BJ (cell line): ENCODE data around the gene DIP2C. TPM values are rescaled to one million over a fixed set of nuclear protein-coding genes. Genes with fewer than 3 reads are reported as not detected.

Experiments used
- CTCF ChIA-PET: fragments of 350-600 bp; formaldehyde crosslinking; extraction: SDS; loops from one replicate; lab custom pipeline; 2021; ENCODE audit warnings: antibody characterized with exemption, inconsistent platforms; lab: Yijun Ruan, JAX
- POLR2A ChIA-PET: fragments of 300-600 bp; sonication (Branson Sonifier 250); formaldehyde crosslinking; extraction: SDS; loops from one replicate; lab custom pipeline; 2021; ENCODE audit warnings: antibody characterized with exemption; lab: Charles Lee
- DNase-seq: peaks from one replicate; pipeline ENCODE4 v3.0.0-alpha.2; 2011; ENCODE audit warnings: low read depth
- H3K27me3 ChIP-seq: 2 replicates; pipeline ENCODE4 v1.6.0; 2011; ENCODE audit warnings: low read length; ENCODE audit not compliant: control insufficient read depth, insufficient read depth
- H3K36me3 ChIP-seq: 2 replicates; pipeline ENCODE4 v1.5.1; 2011; ENCODE audit warnings: low read length; ENCODE audit not compliant: control insufficient read depth, insufficient read depth
- H3K4me3 ChIP-seq: 2 replicates; pipeline ENCODE4 v1.5.1; 2011; ENCODE audit warnings: low read depth, mild to moderate bottlenecking, control low read depth, low read length
- polyA plus RNA-seq: library from polyadenylated mRNA; depleted of rRNA; stranded (reverse); fragments of >200 nt; gene quantifications from 2 replicates; pipeline ENCODE4 v1.2.3, GENCODE V29; 2011
- TF ChIP-seq, protein P1 (sequence below): IDR thresholded peaks from 2 replicates; pipeline ENCODE4 v1.5.1; 2011; ENCODE audit warnings: low read depth, mild to moderate bottlenecking, control low read depth, inconsistent platforms, low read length, moderate library complexity; ENCODE audit not compliant: insufficient read depth

DIP2C gene
- polyA plus RNA-seq, 1 experiment, result 9.3 TPM

DNA sequence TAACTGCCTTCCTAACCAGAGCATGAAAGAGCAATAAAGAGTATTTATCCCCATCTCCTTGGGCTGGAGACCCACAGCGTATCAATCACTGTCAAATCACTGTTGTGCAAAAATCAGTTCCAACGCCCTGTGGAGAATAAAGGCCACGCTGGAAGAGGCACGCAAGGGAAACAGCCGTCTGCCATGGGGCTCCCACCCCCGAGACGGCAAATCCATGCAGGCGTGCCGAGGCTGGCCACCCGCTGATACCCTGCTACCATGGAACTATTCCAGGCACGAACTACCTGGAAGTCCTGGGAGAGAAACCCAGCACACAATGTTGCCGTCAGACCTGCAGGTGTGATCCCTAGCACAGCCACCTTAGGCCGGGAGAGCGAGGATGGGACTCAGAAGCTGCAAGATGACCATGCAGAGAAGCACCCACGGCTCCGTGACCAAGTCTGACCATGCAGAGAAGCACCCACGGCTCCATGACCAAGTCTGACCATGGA, 185.3 kb downstream of the DIP2C start:
- Histone ChIP-seq H3K27me3 (no peaks in the 10 kb centered on the region), H3K4me3 (no peak overlapping the region), H3K36me3 (peaks cover 3% of the 10 kb centered on the region; the same call in 1 of the 2 replicates)
- ChIA-PET POLR2A (no interaction called here), CTCF (no interaction called here)
- no peak for DNase-seq
- TF ChIP-seq, protein P1, sequence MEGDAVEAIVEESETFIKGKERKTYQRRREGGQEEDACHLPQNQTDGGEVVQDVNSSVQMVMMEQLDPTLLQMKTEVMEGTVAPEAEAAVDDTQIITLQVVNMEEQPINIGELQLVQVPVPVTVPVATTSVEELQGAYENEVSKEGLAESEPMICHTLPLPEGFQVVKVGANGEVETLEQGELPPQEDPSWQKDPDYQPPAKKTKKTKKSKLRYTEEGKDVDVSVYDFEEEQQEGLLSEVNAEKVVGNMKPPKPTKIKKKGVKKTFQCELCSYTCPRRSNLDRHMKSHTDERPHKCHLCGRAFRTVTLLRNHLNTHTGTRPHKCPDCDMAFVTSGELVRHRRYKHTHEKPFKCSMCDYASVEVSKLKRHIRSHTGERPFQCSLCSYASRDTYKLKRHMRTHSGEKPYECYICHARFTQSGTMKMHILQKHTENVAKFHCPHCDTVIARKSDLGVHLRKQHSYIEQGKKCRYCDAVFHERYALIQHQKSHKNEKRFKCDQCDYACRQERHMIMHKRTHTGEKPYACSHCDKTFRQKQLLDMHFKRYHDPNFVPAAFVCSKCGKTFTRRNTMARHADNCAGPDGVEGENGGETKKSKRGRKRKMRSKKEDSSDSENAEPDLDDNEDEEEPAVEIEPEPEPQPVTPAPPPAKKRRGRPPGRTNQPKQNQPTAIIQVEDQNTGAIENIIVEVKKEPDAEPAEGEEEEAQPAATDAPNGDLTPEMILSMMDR, result no peak

DNA sequence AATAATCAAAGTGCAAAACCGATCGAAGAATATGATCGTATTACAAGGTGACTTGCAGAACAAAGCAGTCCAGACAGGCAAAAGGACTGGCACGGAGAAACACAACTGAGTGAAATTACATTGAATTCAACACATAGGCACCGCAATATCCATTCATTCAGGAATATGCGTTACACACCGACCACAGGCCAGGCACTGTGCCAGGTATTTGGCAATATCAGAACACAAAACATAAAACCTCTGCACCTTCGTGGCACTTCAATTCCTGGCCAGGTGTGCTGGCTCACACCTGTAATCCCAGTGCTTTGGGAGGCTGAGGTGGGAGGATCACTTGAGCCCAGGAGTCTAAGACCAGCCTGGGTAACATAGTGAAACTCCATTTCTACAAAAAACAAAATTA, 187.9 kb downstream of the DIP2C start:
- POLR2A ChIA-PET, result no interaction called here
- Histone ChIP-seq H3K27me3 (no peaks in the 10 kb centered on the region), H3K4me3 (no peak overlapping the region), H3K36me3 (no peaks in the 10 kb centered on the region; the same call in none of the 2 replicates)
- CTCF ChIA-PET, result interaction anchor here (2.4 kb wide), 1 partner anchor 9 kb away, joined by 12 read pairs; no protein-coding TSS in a partner anchor
- TF ChIP-seq, protein P1, result no peak
- DNase-seq, result no peak

DNA sequence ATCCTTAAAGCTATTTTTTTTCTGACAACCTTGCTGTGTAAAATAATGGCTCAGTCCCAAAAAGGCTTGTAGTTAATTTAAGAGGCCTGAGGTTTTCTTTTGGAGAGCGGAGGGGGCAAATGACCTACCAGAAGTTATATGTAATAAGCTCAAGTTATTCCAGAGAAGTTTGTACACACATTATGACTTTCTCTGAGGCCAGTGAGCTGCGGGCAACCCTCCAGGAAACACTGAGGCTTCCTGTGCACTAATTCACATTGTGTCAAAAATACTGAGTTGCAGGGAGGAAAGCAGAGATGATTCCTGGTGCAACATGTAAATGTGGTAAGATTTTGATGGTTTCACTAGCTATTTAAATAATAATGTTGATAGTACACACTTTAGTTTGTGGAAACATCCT, 188.6 kb downstream of the DIP2C start:
- ChIA-PET POLR2A (no interaction called here), CTCF (interaction anchor here (0.6 to 2.4 kb wide), 2 partner anchors 10 to 14 kb away, joined by 3 to 12 read pairs; no protein-coding TSS in a partner anchor)
- Histone ChIP-seq H3K4me3 (no peak overlapping the region), H3K36me3 (no peaks in the 10 kb centered on the region; the same call in 1 of the 2 replicates), H3K27me3 (no peaks in the 10 kb centered on the region)
- TF ChIP-seq, protein P1, result no peak
- no peak for DNase-seq

DNA sequence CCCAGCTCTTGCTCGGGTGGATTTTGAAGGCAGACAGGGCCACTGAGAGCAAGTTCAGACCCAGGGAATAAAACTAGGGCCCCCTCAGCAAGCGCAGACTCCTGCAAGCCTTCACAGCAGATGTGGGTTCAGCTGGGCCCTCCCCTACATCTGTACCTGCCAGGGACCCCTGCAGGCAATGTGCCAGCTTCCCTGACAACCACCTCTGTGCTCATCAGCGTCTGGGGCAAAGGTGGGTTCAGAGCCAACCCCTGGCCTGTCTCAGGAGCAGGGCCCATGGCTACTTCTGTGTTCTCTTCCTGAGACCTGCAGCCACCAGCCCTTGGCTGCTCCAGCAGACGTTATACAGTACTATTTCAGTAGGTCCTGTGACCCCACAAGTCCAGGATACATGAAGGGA, 189.5 kb downstream of the DIP2C start:
- DNase-seq, result no peak
- ChIA-PET POLR2A (no interaction called here), CTCF (no interaction called here)
- TF ChIP-seq, protein P1, result no peak
- Histone ChIP-seq H3K36me3 (no peaks in the 10 kb centered on the region; the same call in 1 of the 2 replicates), H3K27me3 (no peaks in the 10 kb centered on the region), H3K4me3 (no peak overlapping the region)

DNA sequence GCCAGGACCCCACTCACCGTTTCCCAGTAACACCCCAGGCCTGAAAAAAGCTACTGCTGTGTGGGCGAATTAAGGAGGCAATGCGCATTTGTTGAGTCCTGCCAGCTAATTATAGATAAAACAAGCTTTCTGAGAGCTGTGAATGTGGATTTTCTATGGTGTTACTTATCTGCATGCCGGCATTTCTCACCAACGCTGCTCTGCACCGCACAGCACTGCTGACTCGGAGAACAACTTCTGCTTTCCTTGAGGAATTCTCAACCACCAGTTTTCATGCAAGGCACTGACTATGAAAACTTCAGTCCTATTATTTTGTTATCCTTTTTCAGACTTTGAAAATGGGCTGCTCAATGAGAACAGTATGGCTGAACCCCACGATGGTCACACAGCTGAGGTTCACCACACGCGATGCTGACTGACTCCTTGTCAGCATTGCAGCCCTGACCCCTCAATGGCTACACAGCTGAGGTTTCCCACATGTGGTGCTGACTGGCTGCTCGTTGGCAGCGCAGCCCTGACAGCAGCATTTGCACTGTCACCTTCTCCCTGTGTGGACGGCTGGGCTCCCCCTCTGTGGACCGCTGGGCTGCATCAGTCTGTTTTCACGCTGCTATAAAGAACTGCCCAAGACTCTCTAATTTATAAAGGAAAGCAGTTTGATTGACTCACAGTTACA, 190.6 kb downstream of the DIP2C start:
- no peak for DNase-seq
- no peaks in the 10 kb centered on the region for H3K27me3 ChIP-seq
- TF ChIP-seq, protein P1, result no peak
- ChIA-PET CTCF (interaction anchor here (2.5 kb wide), 1 partner anchor 12 kb away, joined by 7 read pairs; no protein-coding TSS in a partner anchor), POLR2A (no interaction called here)
- H3K36me3 ChIP-seq, result no peaks in the 10 kb centered on the region; the same call in 1 of the 2 replicates
- no peak overlapping the region for H3K4me3 ChIP-seq
